ENCODE results near the gene VSTM2L.
"Not testable (repeated sequence)": the region's sequence is repeated elsewhere in the genome, so short reads cannot be mapped to it uniquely, and the experiment has no call there.

VSTM2L gene

GRCh38 chr20:37902504-37903313 is at the start of gene VSTM2L:
Gene VSTM2L, plus strand, starts transcription at chr20:37903127. Its CDS starts 224 bp downstream, at chr20:37903351.
- FAIRE-seq: no peak

- no peak for FAIRE-seq
Observed at GRCh38 chr20:37853823-37854375, 49.0 kb upstream of the VSTM2L start.

GRCh38 chr20:37856034-37856433 is 46.9 kb upstream of the VSTM2L start:
- FAIRE-seq: not testable (repeated sequence)

GRCh38 chr20:37856932-37857660 is 45.8 kb upstream of the VSTM2L start:
- FAIRE-seq: no peak

GRCh38 chr20:37859406-37860171 is 43.3 kb upstream of the VSTM2L start:
- no peak for FAIRE-seq

GRCh38 chr20:37863289-37863688 is 39.6 kb upstream of the VSTM2L start:
- no peak for FAIRE-seq

GRCh38 chr20:37864298-37864697 is 38.6 kb upstream of the VSTM2L start:
- no peak for FAIRE-seq

- FAIRE-seq: no peak
Observed at GRCh38 chr20:37866051-37866450, 36.9 kb upstream of the VSTM2L start.

GRCh38 chr20:37867289-37868195 is 35.4 kb upstream of the VSTM2L start:
- no peak for FAIRE-seq

- no peak for FAIRE-seq
Observed at GRCh38 chr20:37868851-37869333, 34.0 kb upstream of the VSTM2L start.

GRCh38 chr20:37869334-37869861 is 33.5 kb upstream of the VSTM2L start:
- no peak for FAIRE-seq

- no peak for FAIRE-seq
Observed at GRCh38 chr20:37870294-37870693, 32.6 kb upstream of the VSTM2L start.

- FAIRE-seq: no peak
Observed at GRCh38 chr20:37871751-37872150, 31.2 kb upstream of the VSTM2L start.

- FAIRE-seq: no peak
Observed at GRCh38 chr20:37872161-37872560, 30.8 kb upstream of the VSTM2L start.

- FAIRE-seq: no peak
Observed at GRCh38 chr20:37873884-37874283, 29.0 kb upstream of the VSTM2L start.

- no peak for FAIRE-seq
Observed at GRCh38 chr20:37875460-37876175, 27.3 kb upstream of the VSTM2L start.

- FAIRE-seq: no peak
Observed at GRCh38 chr20:37876863-37877262, 26.1 kb upstream of the VSTM2L start.

GRCh38 chr20:37877832-37878772 is 24.8 kb upstream of the VSTM2L start:
- FAIRE-seq: no peak

GRCh38 chr20:37878835-37879599 is 23.9 kb upstream of the VSTM2L start:
- FAIRE-seq: no peak

Measured in TTC549 (cell line).